Progenitor cell of endocrine pancreas (in vitro differentiated cells): ENCODE measurements around the gene SYNGR1. TPM values are rescaled to one million over a fixed set of nuclear protein-coding genes. Genes with fewer than 3 reads are reported as not detected.
"Not testable (repeated sequence)": the region's sequence is repeated elsewhere in the genome, so short reads cannot be mapped to it uniquely, and the experiment has no call there.

Source experiments
- DNase-seq: peaks from one replicate; pipeline ENCODE4 v3.0.0; 2021; ENCODE audit warnings: low spot score; ENCODE audit not compliant: unreplicated experiment
- H3K27ac Mint-ChIP-seq: 2 replicates; pipeline ENCODE4 v1.8.0; 2021; ENCODE audit warnings: mild to moderate bottlenecking, moderate library complexity, mixed read lengths
- H3K27me3 Mint-ChIP-seq: 2 replicates; pipeline ENCODE4 v1.8.0; 2021; ENCODE audit warnings: mixed read lengths
- H3K36me3 Mint-ChIP-seq: 2 replicates; pipeline ENCODE4 v1.8.0; 2022; ENCODE audit warnings: mixed read lengths; ENCODE audit not compliant: insufficient read depth
- H3K4me1 Mint-ChIP-seq: 2 replicates; pipeline ENCODE4 v1.8.0; 2021; ENCODE audit warnings: low read depth, mixed read lengths
- H3K4me3 Mint-ChIP-seq: 2 replicates; pipeline ENCODE4 v1.8.0; 2021; ENCODE audit warnings: low read depth, mild to moderate bottlenecking, moderate library complexity, mixed read lengths
- H3K9me3 Mint-ChIP-seq: 2 replicates; pipeline ENCODE4 v1.8.0; 2021; ENCODE audit warnings: low read depth, mixed read lengths
- CTCF ChIP-seq: fragments of 200-600 bp; sonication (generic); IDR thresholded peaks from one replicate; pipeline ENCODE4 v1.5.0; 2021; ENCODE audit warnings: antibody characterized with exemption, mild to moderate bottlenecking; ENCODE audit not compliant: unreplicated experiment
- total RNA-seq: library from RNA; stranded (reverse); gene quantifications from 2 replicates; pipeline ENCODE4 v1.2.1, GENCODE V29; 2021

Gene SYNGR1
- total RNA-seq, 1 donor from 2014 or later: 36.8 TPM

GRCh38 chr22:39408173-39408572, 58.4 kb downstream of the SYNGR1 start:
- Mint-ChIP-seq H3K27me3 (no peaks in the 10 kb centered on the region), H3K4me1 (peaks cover 5% of the 10 kb centered on the region), H3K36me3 (peaks cover 2% of the 10 kb centered on the region), H3K27ac (peak overlapping the region; percentile 29), H3K9me3 (no peaks in the 10 kb centered on the region), H3K4me3 (no peak overlapping the region)
- TF ChIP-seq CTCF: no peak
- DNase-seq: no peak

- Mint-ChIP-seq H3K36me3 (peaks cover 2% of the 10 kb centered on the region), H3K27me3 (no peaks in the 10 kb centered on the region), H3K27ac (no peak overlapping the region), H3K4me3 (no peak overlapping the region), H3K9me3 (no peaks in the 10 kb centered on the region), H3K4me1 (peaks cover 5% of the 10 kb centered on the region)
- no peak for DNase-seq
- no peak for TF ChIP-seq CTCF
Measured at GRCh38 chr22:39408807-39409206, 59.0 kb downstream of the SYNGR1 start.

GRCh38 chr22:39409516-39410029, 59.8 kb downstream of the SYNGR1 start:
- Mint-ChIP-seq H3K9me3 (no peaks in the 10 kb centered on the region), H3K27ac (no peak overlapping the region), H3K27me3 (no peaks in the 10 kb centered on the region), H3K4me3 (no peak overlapping the region), H3K4me1 (peaks cover 5% of the 10 kb centered on the region), H3K36me3 (peaks cover 2% of the 10 kb centered on the region)
- TF ChIP-seq CTCF: no peak
- DNase-seq: no peak

DNA sequence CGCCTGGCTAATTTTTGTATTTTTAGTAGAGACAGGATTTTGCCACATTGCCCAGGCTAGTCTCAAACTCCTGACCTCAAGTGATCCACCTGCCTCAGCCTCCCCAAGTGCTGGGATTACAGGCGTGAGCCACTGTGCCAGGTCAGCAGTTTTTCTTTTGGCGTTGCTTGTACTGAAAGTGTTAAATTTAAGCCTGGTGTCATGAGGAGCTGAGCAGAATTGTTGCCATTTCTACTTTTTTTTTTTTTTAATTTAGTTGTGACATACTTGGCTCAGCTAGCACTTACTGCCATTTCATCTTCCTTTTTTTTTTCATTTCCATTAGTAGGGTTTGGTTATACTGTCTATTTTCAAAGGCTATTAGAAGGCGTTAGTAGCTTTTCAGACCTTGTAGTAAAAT, 60.5 kb downstream of the SYNGR1 start:
- Mint-ChIP-seq H3K4me3 (no peak overlapping the region), H3K36me3 (peaks cover 2% of the 10 kb centered on the region), H3K27me3 (no peaks in the 10 kb centered on the region), H3K27ac (no peak overlapping the region), H3K9me3 (no peaks in the 10 kb centered on the region), H3K4me1 (peaks cover 5% of the 10 kb centered on the region)
- TF ChIP-seq CTCF: no peak
- DNase-seq: no peak

DNA sequence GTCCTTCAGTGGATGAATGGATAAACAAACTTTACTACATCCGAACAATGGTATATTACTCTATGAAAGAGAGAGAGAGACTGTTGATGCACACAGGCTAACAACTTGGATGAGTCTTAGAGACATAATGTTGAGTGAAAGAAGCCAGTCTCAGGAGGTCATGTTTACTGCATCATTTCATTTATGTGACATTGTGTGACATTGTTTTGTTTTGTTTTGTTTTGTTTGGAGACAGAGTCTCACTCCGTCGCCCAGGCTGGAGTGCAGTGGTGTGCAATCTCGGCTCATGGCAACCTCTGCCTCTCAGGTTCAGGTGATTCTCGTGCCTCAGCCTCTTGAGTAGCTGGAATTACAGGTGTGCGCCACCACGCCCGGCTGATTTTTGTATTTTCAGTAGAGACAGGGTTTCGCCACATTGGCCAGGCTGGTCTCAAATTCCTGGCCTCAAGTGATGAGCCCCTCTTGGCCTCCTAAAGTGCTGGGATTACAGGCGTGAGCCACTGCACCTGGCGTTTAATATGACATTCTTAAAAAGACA, 62.1 kb downstream of the SYNGR1 start:
- H3K9me3 Mint-ChIP-seq, H3K36me3 Mint-ChIP-seq, H3K27me3 Mint-ChIP-seq, H3K4me3 Mint-ChIP-seq, DNase-seq, H3K27ac Mint-ChIP-seq, H3K4me1 Mint-ChIP-seq: not testable (repeated sequence)

DNA sequence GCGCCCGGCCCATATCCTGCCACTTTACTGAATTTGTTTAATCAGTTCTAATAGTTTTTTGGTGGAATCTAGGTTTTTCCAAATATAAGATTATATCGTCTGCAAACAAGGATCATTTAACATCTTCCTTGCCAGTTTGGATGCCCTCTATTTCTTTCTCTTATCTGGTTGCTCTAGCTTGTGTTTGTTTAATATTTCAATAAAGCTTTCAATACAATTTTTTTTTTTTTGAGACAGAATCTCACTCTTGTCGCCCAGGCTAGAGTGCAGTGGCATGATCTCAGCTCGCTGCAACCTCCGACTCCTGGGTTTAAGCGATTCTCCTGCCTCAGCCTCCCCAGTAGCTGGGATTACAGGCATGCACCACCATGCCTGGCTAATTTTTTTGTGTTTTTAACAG, 63.4 kb downstream of the SYNGR1 start:
- H3K27ac Mint-ChIP-seq, H3K36me3 Mint-ChIP-seq, DNase-seq, H3K9me3 Mint-ChIP-seq, H3K4me3 Mint-ChIP-seq, H3K27me3 Mint-ChIP-seq, H3K4me1 Mint-ChIP-seq: not testable (repeated sequence)
